Neural progenitor cell (in vitro differentiated cells): ENCODE data around the gene SPTBN5.

Experiments used
- EZH2 ChIP-seq: fragments of 200-600 bp; sonication (generic); IDR thresholded peaks from 2 replicates; pipeline ENCODE4 v1.6.1; 2017; ENCODE audit warnings: antibody characterized with exemption, mild to moderate bottlenecking, moderate library complexity
- EZH2phosphoT487 ChIP-seq: fragments of 200-600 bp; sonication (generic); IDR thresholded peaks from 2 replicates; pipeline ENCODE4 v1.6.1; 2017; ENCODE audit warnings: antibody characterized with exemption
- TF ChIP-seq, protein P1 (sequence below): fragments of 200-600 bp; sonication (generic); IDR thresholded peaks from 2 replicates; pipeline ENCODE4 v1.5.1; 2017; ENCODE audit warnings: antibody characterized with exemption, mild to moderate bottlenecking

DNA sequence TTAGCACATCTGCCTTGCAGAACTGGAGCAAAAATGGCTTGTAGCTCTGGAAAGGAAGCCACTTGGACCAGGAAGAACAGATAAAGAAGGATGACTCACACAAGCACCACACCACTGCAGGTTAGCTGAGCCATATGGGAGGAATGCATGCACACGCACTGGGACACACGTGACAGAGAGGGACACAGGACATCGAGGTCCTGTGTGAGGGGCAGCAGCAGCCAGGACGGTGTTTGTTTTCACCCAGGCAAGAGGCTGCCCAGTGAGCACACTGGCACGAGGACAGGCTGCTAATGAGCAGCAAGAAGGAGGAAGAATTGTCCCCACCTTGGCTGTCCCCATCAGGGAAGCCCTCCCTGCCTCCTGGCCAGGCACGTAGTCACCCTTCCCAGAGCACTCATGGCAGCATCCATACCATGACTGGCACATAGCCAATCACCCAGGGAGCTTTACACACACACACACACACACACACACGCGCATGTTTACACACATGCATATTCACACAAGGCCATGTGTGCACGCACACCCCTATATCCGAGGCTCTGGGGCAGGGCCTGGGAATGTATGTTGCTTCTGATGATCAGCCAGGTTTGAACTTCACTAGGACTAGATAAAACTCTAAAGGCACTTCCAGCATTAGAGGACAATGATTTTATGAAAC, 24.0 kb upstream of the SPTBN5 start:
- TF ChIP-seq, protein P1, sequence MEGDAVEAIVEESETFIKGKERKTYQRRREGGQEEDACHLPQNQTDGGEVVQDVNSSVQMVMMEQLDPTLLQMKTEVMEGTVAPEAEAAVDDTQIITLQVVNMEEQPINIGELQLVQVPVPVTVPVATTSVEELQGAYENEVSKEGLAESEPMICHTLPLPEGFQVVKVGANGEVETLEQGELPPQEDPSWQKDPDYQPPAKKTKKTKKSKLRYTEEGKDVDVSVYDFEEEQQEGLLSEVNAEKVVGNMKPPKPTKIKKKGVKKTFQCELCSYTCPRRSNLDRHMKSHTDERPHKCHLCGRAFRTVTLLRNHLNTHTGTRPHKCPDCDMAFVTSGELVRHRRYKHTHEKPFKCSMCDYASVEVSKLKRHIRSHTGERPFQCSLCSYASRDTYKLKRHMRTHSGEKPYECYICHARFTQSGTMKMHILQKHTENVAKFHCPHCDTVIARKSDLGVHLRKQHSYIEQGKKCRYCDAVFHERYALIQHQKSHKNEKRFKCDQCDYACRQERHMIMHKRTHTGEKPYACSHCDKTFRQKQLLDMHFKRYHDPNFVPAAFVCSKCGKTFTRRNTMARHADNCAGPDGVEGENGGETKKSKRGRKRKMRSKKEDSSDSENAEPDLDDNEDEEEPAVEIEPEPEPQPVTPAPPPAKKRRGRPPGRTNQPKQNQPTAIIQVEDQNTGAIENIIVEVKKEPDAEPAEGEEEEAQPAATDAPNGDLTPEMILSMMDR = no peak
- no peak for TF ChIP-seq EZH2
- TF ChIP-seq EZH2phosphoT487 = no peak
